Stimulated activated CD4-positive, alpha-beta T cell treated with anti-CD3 and anti-CD28 coated beads, TNF-alpha, amount 100 ng/mL, for 24 hours (primary cell): ENCODE results near the gene ZBTB8B.
"Not testable (repeated sequence)": the region's sequence is repeated elsewhere in the genome, so short reads cannot be mapped to it uniquely, and the experiment has no call there.

Experiments used
- DNase-seq, 3 experiments: peaks; one replicate each; pipeline ENCODE4 v3.0.0-alpha.2; 2020; ENCODE audit warnings: low read depth in 3 of 3

The ZBTB8B gene

GRCh38 chr1:32470431-32470830, 5.6 kb downstream of the ZBTB8B start:
- DNase-seq, result no peak

DNA sequence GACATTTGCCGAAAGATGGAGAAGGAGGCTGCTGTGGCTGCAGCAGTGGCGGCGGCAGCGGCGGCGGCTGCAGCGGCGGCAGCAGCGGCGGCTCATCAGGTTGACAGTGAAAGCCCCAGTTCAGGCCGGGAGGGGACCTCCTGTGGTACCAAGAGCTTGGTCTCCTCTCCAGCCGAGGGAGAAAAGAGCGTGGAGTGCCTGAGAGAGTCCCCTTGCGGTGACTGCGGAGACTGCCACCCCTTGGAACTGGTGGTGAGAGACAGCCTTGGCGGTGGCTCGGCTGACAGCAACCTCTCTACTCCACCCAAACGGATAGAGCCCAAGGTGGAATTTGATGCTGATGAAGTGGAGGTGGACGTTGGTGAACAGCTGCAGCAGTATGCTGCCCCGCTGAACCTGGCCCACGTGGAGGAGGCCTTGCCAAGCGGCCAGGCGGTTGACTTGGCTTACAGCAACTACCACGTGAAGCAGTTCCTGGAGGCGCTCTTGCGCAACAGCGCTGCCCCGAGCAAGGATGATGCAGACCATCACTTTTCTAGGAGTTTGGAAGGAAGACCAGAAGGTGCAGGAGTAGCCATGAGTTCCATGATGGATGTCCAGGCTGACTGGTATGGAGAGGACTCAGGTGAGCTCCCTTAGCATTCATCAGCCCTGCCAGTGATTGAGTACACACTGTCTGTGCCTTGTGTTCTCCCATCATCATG, 6.3 kb downstream of the ZBTB8B start:
- DNase-seq, result peak in 1 of 3 experiments; percentile 9

DNA sequence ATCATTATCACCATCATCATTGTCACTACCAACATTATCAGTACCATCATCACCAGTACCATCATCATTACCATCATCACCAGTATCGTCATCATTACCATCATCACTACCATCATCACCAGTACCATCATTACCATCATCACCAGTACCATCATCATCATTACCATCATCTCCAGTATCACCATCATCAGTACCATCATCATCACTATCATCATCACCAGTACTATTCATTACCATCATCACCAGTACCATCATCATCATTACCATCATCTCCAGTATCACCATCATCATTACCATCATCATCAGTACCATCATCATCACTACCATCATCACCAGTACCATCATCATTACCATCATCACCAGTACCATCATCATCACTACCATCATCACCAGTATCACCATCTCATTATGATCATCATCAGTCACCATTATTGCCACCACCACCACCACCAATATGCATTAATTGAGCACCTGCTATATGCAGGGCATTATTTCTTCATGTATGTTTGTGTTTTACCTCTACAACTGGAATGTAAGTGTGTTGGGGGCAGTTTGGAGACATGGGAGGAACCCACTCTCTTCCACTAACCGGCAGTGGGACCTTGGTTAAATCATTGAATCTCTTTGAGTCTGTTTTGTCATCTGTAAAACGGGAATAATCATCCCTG, 7.0 kb downstream of the ZBTB8B start:
- no peak for DNase-seq

DNA sequence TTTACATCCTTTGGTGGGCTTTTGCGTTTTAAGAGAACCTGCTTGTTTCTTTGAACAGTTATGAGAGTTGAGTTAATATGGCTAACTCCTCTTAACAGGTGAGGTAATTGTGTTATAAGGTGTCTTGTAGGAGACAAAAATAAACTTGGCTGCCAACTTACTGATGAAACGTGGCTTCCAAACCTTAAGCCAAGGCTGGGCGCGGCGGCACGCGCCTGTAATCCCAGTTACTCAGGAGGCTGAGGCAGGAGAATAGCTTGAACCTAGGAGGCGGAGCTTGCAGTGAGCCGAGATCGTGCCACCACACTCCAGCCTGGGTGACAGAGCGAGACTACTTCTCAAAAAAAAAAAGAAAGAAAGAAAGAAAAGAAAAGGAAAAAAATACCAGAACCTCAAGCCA, 8.1 kb downstream of the ZBTB8B start:
- not testable (repeated sequence) for DNase-seq

DNA sequence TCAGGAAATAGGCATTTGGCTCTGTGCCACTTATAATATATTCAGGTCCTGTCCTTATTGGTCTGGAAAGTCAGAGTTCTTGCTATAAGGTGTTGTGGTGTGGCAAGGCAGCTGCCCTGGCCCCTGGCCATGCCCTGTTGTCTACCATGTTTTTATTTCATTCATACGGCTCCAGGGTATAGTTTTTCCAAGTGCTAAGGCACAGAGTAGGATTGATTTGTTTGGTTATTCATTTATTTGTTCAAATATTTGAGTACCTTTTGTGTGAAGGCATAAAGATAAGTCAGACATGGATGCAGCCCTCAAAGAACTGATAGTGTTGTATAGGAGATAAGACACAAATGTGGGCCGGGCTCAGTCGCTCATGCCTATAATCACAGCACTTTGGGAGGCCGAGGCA, 10.1 kb downstream of the ZBTB8B start:
- no peak for DNase-seq

GRCh38 chr1:32480003-32480402, 15.1 kb downstream of the ZBTB8B start:
- DNase-seq, result no peak

DNA sequence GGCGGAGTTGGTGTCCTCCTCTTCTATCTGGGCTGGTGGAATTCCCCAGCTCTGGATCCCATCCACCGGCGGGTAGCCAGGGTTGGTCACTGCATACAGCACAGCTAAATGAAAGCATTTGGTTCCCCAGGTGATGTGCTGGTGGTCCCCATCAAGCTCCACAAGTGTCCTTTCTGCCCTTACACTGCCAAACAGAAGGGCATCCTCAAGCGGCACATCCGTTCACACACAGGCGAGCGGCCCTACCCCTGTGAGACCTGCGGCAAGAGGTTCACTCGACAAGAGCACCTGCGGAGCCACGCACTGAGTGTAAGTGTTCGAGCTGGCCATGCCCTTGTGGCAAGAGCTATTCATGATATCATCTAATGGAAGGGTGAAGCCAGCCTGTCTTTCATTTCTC, 15.9 kb downstream of the ZBTB8B start:
- DNase-seq, result no peak

GRCh38 chr1:32481788-32482187, 16.9 kb downstream of the ZBTB8B start:
- DNase-seq, result not testable (repeated sequence)

DNA sequence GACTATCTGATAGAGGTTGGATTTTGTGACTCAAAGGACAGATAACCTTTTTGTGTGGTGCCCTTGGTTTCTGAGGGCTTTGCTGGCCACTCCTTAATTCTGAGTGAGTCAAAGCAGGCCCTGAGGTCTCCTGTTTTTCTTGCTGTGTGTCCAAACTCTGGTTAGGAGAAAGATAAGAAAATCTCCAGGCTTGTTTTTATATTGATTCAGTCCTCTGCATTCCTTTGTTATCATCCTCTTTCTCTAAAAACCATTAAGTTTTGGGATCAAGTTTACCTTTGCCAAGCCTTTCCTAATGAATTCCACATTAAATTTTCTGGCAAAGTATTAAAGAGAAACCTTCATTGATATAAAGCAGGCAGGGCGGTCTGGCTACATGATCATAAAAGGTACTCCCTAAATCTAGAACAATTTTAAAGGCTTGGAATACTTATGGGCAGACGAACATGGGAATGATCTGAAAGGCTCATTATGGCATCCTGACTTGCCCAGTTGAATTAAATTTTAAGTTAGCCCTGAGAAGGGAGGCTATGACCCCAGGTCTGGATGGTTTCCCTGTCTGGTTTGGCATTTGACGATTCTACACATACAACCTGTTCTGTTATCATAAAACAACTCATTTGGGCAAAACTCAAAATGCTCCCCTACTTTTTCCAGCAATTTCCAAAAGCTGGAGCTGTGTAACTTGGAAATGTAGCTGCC, 20.8 kb downstream of the ZBTB8B start:
- DNase-seq, result no peak

- no peak for DNase-seq
These were observed 21.7 kb downstream of the ZBTB8B start for GRCh38 chr1:32486463-32487113.

DNA sequence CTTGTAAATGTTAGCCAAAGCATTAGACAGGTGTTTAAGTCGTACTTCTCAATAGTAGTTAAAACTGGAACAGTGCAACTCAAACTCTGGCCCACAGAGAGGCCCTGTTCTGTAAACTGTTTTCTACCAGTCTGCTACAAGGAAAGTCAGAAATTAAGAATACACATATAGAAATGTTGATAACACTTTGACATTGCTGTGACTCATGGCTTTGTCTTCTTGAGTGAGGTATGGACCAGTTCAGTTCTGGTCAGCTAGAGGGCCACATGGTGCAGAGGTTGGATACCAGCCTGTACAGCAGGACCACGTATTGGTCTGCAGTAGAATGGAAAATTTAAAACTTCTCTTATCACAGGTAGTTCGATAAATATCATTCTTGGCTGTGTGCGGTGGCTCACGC, 22.3 kb downstream of the ZBTB8B start:
- no peak for DNase-seq

DNA sequence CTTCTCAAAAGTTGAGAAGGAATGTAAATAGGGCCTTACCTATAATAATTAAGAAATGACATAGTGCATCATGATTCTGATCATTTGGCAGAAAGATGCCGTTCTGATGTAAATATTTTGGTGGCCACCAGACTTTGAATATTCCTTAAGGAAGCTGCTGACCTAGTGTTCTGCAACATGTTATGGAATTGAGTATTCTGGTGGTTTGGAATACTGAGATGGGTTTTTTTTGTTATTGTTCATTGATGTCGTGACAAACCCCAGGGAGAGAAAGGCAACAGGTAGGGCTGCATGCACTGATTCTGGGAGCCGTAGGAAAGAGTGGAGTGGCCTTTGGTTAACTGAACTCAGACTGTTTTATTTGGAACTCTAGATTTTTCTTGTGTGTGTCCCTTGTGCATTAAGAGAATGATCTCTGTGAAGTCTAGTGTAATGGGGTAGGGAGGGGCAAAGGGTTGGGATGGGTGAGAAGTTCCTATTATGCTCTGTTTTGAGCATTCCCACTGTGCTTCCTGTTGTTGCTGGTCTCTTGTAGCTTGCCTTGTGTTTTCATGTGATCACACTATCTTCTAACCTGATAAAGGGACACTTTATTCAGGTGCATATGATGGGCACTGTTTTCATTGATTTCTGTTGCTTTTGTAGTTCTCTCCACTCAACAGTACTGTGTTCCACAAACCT, 25.0 kb downstream of the ZBTB8B start:
- DNase-seq, result no peak

DNA sequence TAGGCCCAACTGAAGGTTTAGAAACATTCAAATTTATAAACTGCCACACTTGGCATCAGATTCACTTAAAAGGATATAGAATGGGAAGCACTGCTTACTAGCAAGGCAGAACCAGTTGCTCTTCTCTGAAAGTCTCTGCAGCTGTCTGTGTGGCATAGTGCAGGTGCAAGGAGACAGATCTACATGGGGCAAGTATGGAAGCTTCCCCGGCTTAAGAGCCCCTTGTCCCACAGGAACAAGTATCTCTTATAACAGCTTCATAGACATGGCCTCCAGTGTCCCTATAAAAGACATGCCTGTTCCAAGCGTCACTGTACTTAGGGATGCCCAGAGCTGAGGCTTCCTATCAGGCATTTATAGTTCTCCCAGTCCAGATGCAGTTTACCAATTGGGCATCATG, 26.5 kb downstream of the ZBTB8B start:
- no peak for DNase-seq

- no peak for DNase-seq
These were observed 29.3 kb downstream of the ZBTB8B start for GRCh38 chr1:32494196-32494595.

DNA sequence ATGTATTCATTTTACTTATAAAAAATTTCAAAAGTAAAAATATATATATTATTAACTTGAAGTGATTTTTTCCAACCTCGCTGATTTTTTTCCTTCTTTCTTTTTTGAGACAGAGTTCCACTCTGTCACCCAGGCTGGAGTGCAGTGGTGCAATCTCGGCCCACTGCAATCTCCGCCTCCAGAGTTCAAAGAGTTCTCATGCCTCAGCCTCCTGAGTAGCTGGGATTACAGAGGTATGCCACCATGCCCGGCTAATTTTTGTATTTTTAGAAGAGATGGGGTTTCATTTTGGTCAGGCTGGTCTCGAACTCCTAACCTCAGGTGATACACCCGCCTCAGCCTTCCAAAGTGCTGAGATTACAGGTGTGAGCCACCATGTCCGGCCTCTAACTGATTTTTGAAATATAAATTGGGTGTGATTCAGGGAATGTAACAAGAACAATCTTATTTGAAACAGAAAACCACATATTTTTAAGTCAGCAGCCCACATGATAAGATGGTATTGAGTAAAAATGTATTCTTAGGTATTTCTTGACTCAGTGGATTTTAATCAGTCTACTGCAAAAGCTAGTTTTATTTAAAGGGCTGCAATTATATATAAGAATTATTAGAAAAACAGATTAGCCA, 30.0 kb downstream of the ZBTB8B start:
- no peak for DNase-seq

DNA sequence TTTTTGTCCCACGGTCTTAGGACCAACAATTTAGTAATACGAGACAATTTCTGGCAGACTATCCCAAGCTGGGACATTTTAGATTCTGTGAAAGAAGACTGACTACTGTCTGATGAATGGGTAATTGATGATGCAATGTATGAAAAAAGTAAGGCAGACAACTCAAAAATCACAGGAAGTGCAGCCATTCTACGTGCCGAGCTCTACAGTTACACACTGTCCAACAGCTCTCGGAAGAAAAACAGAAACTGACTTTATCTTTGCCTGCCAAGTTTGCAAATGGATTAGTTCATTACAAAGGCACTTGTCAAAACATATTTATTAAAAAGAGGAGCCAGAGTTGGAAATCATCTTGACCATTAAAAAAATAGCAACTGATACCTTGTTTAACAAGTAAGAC, 31.3 kb downstream of the ZBTB8B start:
- DNase-seq, result no peak

DNA sequence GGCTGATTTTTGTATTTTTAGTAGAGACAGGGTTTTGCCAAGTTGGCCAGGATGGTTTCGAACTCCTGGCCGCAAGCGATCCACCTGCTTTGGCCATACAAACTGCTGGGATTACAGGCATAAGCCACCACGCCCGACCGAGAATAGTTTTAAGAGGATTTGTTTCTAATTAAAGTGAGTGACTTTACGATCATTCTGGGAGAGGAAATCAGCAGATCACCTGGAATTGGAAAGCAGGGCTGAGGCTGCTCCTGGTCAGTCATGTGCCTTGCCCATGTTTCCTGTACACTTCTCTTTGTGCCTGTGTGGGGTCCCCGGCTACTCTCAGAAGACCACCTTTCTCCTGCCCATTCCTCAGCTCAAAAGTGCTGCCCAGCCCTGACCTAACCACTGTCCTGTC, 33.9 kb downstream of the ZBTB8B start:
- no peak for DNase-seq

DNA sequence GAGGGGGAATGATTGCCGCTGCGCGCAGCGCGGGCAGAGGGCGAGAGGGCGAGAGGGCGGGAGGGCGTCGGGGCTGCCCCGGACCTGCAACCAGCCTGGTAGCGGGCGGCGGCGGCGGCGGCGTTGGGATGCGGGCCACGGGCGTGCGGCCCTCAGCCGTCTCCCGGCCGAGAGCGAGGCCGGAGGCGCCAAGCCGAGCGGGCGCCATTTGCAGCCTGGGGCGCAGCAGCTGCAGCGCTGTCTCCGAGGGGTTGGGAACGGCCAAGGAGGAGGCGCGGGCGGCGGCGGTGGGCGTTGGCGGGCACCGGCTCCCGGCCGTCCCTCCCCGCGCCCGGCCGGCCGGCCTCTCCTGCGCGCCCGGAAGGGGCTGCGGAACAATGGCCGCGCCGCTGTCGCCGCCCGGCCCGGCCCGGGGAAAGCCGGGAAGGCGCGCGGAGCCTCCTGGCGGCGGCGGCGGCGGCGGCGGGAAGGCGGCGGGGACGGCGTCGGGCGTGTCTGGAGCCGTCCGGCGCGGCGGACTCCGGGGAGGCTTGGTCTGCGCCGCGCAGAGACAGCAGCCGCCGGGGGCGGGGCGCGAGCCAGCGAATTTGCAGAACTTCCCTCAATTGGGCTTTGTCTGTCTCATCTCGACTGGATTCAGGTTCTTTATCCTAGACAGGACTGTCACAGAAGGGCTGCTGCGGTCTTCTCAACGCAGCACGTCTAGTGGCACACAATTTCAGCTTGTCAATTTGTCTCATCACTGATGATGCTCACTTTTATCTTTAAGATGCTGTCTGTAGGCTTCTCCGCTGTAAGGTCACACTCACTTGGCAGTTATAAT, 35.7 kb downstream of the ZBTB8B start:
- peak in 2 of 3 experiments; percentile 2 to 42 for DNase-seq

- DNase-seq, result no peak
These were observed 37.0 kb downstream of the ZBTB8B start for GRCh38 chr1:32501865-32502264.

- DNase-seq, result no peak
These were observed 38.3 kb downstream of the ZBTB8B start for GRCh38 chr1:32503153-32503552.

- DNase-seq, result no peak
These were observed 42.1 kb downstream of the ZBTB8B start for GRCh38 chr1:32507021-32507420.
